Panc1 (cell line): Measurements from ENCODE around the gene FGL2. TPM values are rescaled to one million over a fixed set of nuclear protein-coding genes. Genes with fewer than 3 reads are reported as not detected.

ENCODE experiments used
- ATAC-seq: fragments of 200-7000 bp; cut with Tn5 transposase; 2 replicates; pipeline ENCODE4 v1.9.1; 2020; ENCODE audit warnings: mild to moderate bottlenecking, moderate library complexity
- BruUV-seq: library from RNA; stranded (reverse); fragments of 400-500 nt; replicated peaks from 2 replicates; lab custom pipeline; 2021; lab: Mats Ljungman, UMichigan
- CTCF ChIA-PET: fragments of 300-600 bp; sonication (Branson Sonifier 250); formaldehyde crosslinking; loops from one replicate; lab custom pipeline; 2022; ENCODE audit warnings: antibody characterized with exemption; lab: Charles Lee
- POLR2A ChIA-PET: fragments of 300-600 bp; sonication (Branson Sonifier 250); formaldehyde crosslinking; loops from one replicate; lab custom pipeline; 2022; ENCODE audit warnings: antibody characterized with exemption; lab: Charles Lee
- DNase-seq: peaks from one replicate; pipeline ENCODE4 v3.0.0-alpha.2; 2010; ENCODE audit warnings: low read depth, low spot score
- H3K27ac ChIP-seq: 2 replicates; pipeline ENCODE4 v1.5.1; 2011; ENCODE audit warnings: mild to moderate bottlenecking, low read length, inconsistent platforms
- H3K27me3 ChIP-seq: fragments of 200-500 bp; sonication (Bioruptor generic); 2 replicates; pipeline ENCODE4 v1.6.0; 2014; ENCODE audit warnings: low read length, inconsistent platforms; ENCODE audit not compliant: control insufficient read depth, insufficient read depth
- H3K36me3 ChIP-seq: fragments of 200-500 bp; sonication (Bioruptor generic); 2 replicates; pipeline ENCODE4 v1.5.1; 2014; ENCODE audit warnings: inconsistent platforms, mild to moderate bottlenecking, low read length, moderate library complexity; ENCODE audit not compliant: control insufficient read depth, insufficient read depth
- H3K4me1 ChIP-seq: 2 replicates; pipeline ENCODE4 v1.5.1; 2011; ENCODE audit warnings: inconsistent platforms, mild to moderate bottlenecking, low read length, moderate library complexity; ENCODE audit not compliant: control insufficient read depth, insufficient read depth
- H3K4me3 ChIP-seq, 2 experiments: 2 replicates each; pipeline ENCODE4 v1.5.1; 2011 to 2012; ENCODE audit warnings: low read depth in 2 of 2, low read length in 2 of 2, mild to moderate bottlenecking in 2 of 2, inconsistent platforms in 1 of 2, moderate library complexity in 1 of 2
- H3K9me3 ChIP-seq: fragments of 200-500 bp; sonication (Bioruptor generic); 2 replicates; pipeline ENCODE4 v1.5.1; 2014; ENCODE audit warnings: low read depth, mild to moderate bottlenecking, inconsistent platforms, low read length, moderate library complexity; ENCODE audit not compliant: control insufficient read depth, insufficient read depth
- CTCF ChIP-seq: fragments of 450-650 bp; IDR thresholded peaks from 2 replicates; pipeline ENCODE4 v1.5.1; 2017; ENCODE audit warnings: mild to moderate bottlenecking
- POLR2AphosphoS5 ChIP-seq: IDR thresholded peaks from 2 replicates; pipeline ENCODE4 v1.6.1; 2012; ENCODE audit warnings: mild to moderate bottlenecking, low read depth, low read length, moderate library complexity
- REST ChIP-seq, 2 experiments: IDR thresholded peaks; 2 replicates each; pipeline ENCODE4 v1.6.1; 2011 to 2012; ENCODE audit warnings: low read depth in 2 of 2, control low read depth in 1 of 2, low read length in 1 of 2, mild to moderate bottlenecking in 1 of 2, moderate library complexity in 1 of 2; ENCODE audit not compliant: insufficient read depth in 1 of 2
- SIN3A ChIP-seq: IDR thresholded peaks from 2 replicates; pipeline ENCODE4 v1.6.1; 2012; ENCODE audit warnings: low read depth, mild to moderate bottlenecking, low read length, moderate library complexity, borderline replicate concordance; ENCODE audit not compliant: insufficient read depth
- TCF7L2 ChIP-seq: IDR thresholded peaks from 2 replicates; pipeline ENCODE4 v1.6.1; 2011; ENCODE audit warnings: mild to moderate bottlenecking, low read depth, low read length, inconsistent platforms
- in situ Hi-C: cut with HindIII; loops from 2 replicates; pipeline ENCODE4 v1.10.0; 2016; ENCODE audit warnings: low sequenced_read_pairs, low pct_unique_long_range_greater_than_20kb
- intact Hi-C: fragments of 100-400 bp; cut with micrococcal nuclease; formaldehyde crosslinking; loops from one replicate; pipeline ENCODE4 v1.10.0; 2022; ENCODE audit not compliant: unreplicated experiment
- total RNA-seq: library from RNA; stranded (reverse); gene quantifications from one replicate; pipeline ENCODE4 v1.2.1, GENCODE V29; 2021; ENCODE audit not compliant: unreplicated experiment

The FGL2 gene
- total RNA-seq, 1 experiment from 2014 or later = not detected

- no peaks in the 10 kb centered on the region; the same call in 1 of the 2 replicates for H3K4me1 ChIP-seq
- no peak overlapping the region for H3K4me3 ChIP-seq
- intact Hi-C loops (loop anchor here (10.0 kb wide), 1 partner anchor 64 kb away; the partner anchor contains the start of gene CCDC146), in situ Hi-C loops (no loop called here)
- TF ChIP-seq REST (IDR thresholded peaks at IDR 0.05; ENCODE audit: insufficient read depth in 1 of 2, low read depth in 2 of 2, low read length in 1 of 2) = no peak
- no peak for ATAC-seq
- H3K27ac ChIP-seq = no peak overlapping the region
- no peak for DNase-seq
- BruUV-seq = no TSS peak
- ChIA-PET CTCF (no interaction called here), POLR2A (no interaction called here)
- no peaks in the 10 kb centered on the region for H3K36me3 ChIP-seq
- no peaks in the 10 kb centered on the region for H3K27me3 ChIP-seq
- no peaks in the 10 kb centered on the region for H3K9me3 ChIP-seq
Measured at GRCh38 chr7:77188731-77189437, 10.7 kb downstream of the FGL2 start.

- H3K27ac ChIP-seq = no peak overlapping the region
- ATAC-seq (no peak), DNase-seq (no peak)
- TF ChIP-seq SIN3A = no peak
- TF ChIP-seq CTCF = no peak
- TF ChIP-seq REST (IDR thresholded peaks at IDR 0.05; ENCODE audit: insufficient read depth in 1 of 2, low read depth in 2 of 2, low read length in 1 of 2) = no peak
- TF ChIP-seq POLR2AphosphoS5 = no peak
- no peak for TF ChIP-seq TCF7L2
- no peak overlapping the region for H3K4me3 ChIP-seq
- POLR2A ChIA-PET = no interaction called here
- in situ Hi-C loops = no loop called here
- CTCF ChIA-PET = no interaction called here
- H3K4me1 ChIP-seq = no peaks in the 10 kb centered on the region; the same call in 1 of the 2 replicates
- BruUV-seq = no TSS peak
- H3K27me3 ChIP-seq = no peaks in the 10 kb centered on the region
- H3K9me3 ChIP-seq = no peaks in the 10 kb centered on the region
- intact Hi-C loops = loop anchor here (10.0 kb wide), 1 partner anchor 61 kb away; the partner anchor contains the start of gene CCDC146
- H3K36me3 ChIP-seq = no peaks in the 10 kb centered on the region
Measured at GRCh38 chr7:77185866-77186265, 13.8 kb downstream of the FGL2 start.
